A673 (cell line): ENCODE results near the gene VPS13D.

Source experiments
- EZH2 ChIP-seq: fragments of 200-600 bp; sonication (generic); IDR thresholded peaks from 2 replicates; pipeline ENCODE4 v1.6.1; 2017; ENCODE audit warnings: borderline replicate concordance, low read depth, mild to moderate bottlenecking, mixed read lengths, antibody characterized with exemption, low read length; ENCODE audit not compliant: poor library complexity, severe bottlenecking
- TF ChIP-seq, protein P1 (sequence below): fragments of 300-800, 200-600 bp; sonication (generic); conservative IDR thresholded peaks from 2 replicates; pipeline ENCODE4 v1.5.1; 2017; ENCODE audit warnings: low read depth, mild to moderate bottlenecking, antibody characterized with exemption, low read length, moderate library complexity, mixed read lengths

DNA sequence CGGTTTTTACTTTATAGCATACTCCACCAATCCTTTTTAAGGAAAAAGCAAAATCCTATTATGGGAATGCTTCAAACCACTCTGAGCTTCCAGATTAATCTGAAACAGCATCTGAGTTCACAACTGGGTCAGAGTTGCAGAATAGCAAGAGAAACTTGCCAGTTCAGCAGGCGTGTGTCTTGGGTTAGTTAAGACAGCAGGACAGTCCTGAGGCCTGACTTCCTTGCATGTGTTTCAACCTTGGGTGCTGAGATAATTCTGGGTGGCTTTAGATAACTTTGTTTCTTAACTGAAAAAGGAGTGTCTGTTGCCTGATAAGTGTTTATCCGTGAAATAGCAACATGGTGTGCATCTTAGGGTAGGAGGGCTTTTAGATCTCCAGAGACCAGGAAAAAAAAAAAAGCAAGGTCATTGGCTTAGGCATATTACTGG is 218.9 kb downstream of the VPS13D start:
- TF ChIP-seq, protein P1, sequence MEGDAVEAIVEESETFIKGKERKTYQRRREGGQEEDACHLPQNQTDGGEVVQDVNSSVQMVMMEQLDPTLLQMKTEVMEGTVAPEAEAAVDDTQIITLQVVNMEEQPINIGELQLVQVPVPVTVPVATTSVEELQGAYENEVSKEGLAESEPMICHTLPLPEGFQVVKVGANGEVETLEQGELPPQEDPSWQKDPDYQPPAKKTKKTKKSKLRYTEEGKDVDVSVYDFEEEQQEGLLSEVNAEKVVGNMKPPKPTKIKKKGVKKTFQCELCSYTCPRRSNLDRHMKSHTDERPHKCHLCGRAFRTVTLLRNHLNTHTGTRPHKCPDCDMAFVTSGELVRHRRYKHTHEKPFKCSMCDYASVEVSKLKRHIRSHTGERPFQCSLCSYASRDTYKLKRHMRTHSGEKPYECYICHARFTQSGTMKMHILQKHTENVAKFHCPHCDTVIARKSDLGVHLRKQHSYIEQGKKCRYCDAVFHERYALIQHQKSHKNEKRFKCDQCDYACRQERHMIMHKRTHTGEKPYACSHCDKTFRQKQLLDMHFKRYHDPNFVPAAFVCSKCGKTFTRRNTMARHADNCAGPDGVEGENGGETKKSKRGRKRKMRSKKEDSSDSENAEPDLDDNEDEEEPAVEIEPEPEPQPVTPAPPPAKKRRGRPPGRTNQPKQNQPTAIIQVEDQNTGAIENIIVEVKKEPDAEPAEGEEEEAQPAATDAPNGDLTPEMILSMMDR = no peak
- TF ChIP-seq EZH2 = no peak
